Ovary (tissue), 9 donors: ENCODE data around the gene LARGE2. TPM values are rescaled to one million over a fixed set of nuclear protein-coding genes. Genes with fewer than 3 reads are reported as not detected.

Experiments
- DNase-seq, 5 donors: peaks; one replicate each; pipeline ENCODE4 v3.0.0-alpha.2; 2019 to 2020
- H3K27ac ChIP-seq, 2 donors: fragments of 200-600 bp; one replicate each; pipeline versions ENCODE4 v1.5.1 to v1.8.0; 2019 to 2022
- H3K27me3 ChIP-seq: fragments of 200-600 bp; one replicate; pipeline ENCODE4 v1.8.0; 2022
- H3K36me3 ChIP-seq: fragments of 200-600 bp; sonication (generic); one replicate; pipeline ENCODE4 v1.5.1; 2019
- H3K4me1 ChIP-seq: one replicate; pipeline ENCODE4 v1.8.1; 2013; ENCODE audit warnings: mild to moderate bottlenecking, moderate library complexity; ENCODE audit not compliant: insufficient read depth
- H3K4me3 ChIP-seq: fragments of 200-600 bp; sonication (generic); one replicate; pipeline ENCODE4 v1.5.1; 2017
- H3K9me3 ChIP-seq, 2 donors: fragments of 200-600 bp in 1 of 2; sonication (generic) in 1 of 2; one replicate each; pipeline versions ENCODE4 v1.5.1 to v1.8.1; 2013 to 2019; ENCODE audit warnings: mild to moderate bottlenecking in 1 of 2, moderate library complexity in 1 of 2
- EP300 ChIP-seq: sonication (generic); formaldehyde crosslinking; IDR thresholded peaks from one replicate; pipeline ENCODE4 v1.6.1; 2017; ENCODE audit warnings: antibody characterized with exemption
- POLR2A ChIP-seq: fragments of 450-650 bp; IDR thresholded peaks from one replicate; pipeline ENCODE4 v1.6.1; 2017; ENCODE audit warnings: antibody characterized with exemption, mild to moderate bottlenecking, moderate library complexity
- WGBS, 3 donors: extraction: QIAGEN DNeasy Blood & Tissue Kit in 1 of 3; methylation state at CpG; one replicate each; pipeline versions ENCODE4 v1.1.5 to v1.1.7; 2013 to 2017; 5-methylcytosine and 5-hydroxymethylcytosine counted together
- intact Hi-C, 4 donors: fragments of 100-400 bp; cut with DNase I; formaldehyde crosslinking; loops; one replicate each; pipeline versions ENCODE4 v1.11.0 to v1.15.1; 2022 to 2023
- polyA plus RNA-seq, 2 donors: library from polyadenylated mRNA; stranded (reverse); fragments of 200-250 nt in 1 of 2; fragments of 350-450 nt in 1 of 2; fragmentation: Illumina TruSeq in 1 of 2; extraction: RNeasy Lipid Tissue Mini Kit (QIAGEN cat#74804) in 1 of 2; gene quantifications; one replicate each; pipeline ENCODE4 v1.2.3, GENCODE V29; 2013 to 2014
- total RNA-seq, 7 donors: library from RNA; depleted of rRNA in 2 of 7; stranded (reverse); fragments of >200 nt in 2 of 7; fragmentation: NEBNext Ultra II Directional in 3 of 7; extraction: Animal tissue kit (Norgen Biotek cat#: 25700) in 3 of 7; gene quantifications; one replicate each; pipeline versions ENCODE4 v1.1.0 to v1.2.4, GENCODE V29; 2016 to 2023
- TF ChIP-seq, protein P1 (sequence below), 3 donors: fragments of 450-650 bp in 2 of 3; fragments of 200-600 bp in 1 of 3; IDR thresholded peaks; one replicate each; pipeline versions ENCODE4 v1.5.1 to v1.8.0; 2016 to 2022; ENCODE audit warnings: antibody characterized with exemption in 3 of 3, mild to moderate bottlenecking in 1 of 3
- donor health status: DM: no; HTN: no; CAD: no; lungs with moderate emphysema.
- donor health status: DM: no; HTN: no; CAD: no.
- donor health status: Bipolar disorder and iron deficiency.
- donor health status: DM: yes; HTN: yes; CAD: no.
- donor health status: DM: no; HTN: no; CAD: no.
- donor health status: DM: yes; HTN: yes; CAD: no.

LARGE2 gene
- total and polyA plus RNA-seq, 9 donors, result 0.42 to 8.0 (median 3.2) TPM

DNA sequence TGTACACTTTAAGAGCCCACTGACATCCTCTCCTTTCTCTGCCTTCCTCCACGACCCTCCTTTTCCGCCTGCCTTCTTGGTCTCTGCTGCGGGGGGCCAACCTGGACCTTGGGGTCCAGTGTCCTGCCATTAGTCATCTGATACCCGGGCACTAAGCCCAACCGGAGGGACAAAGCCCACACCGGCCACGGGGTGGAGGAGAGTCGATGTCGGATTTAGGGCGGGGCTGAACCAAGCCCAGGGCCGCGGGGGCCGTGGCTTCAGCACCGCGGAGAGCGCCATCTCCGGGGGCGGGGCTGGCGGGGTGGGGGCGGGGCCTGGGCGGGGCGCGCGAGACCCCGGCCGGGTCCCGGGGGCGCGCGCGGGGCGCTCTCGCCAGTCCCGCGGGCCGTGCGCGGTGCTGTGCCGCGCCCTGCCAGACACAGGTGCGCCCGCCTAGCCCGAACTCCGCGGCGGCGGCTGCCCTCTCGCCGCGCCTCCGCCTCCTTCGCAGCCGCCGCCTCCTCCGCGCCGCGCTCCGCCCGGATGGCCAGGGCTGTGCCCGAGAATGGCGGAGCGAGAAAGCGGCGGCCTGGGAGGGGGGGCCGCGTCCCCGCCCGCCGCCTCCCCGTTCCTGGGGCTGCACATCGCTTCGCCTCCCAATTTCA is 37.1 kb upstream of the LARGE2 start, which contains the start of gene MAPK8IP1:
MAPK8IP1 (plus strand) TSS at position 378 of the 647 bp plus-strand sequence; CDS start at position 548, 170 bp downstream.
- H3K27me3 ChIP-seq, result no peaks in the 10 kb centered on the region
- intact Hi-C loops, result no loop called here
- 1 to 7% (median 3%) methylated on average over 15 to 73 of the region's 73 CpGs for WGBS, 3 donors
- H3K4me1 ChIP-seq, result peaks cover 1% of the 10 kb centered on the region
- H3K36me3 ChIP-seq, result no peaks in the 10 kb centered on the region
- TF ChIP-seq, protein P1, sequence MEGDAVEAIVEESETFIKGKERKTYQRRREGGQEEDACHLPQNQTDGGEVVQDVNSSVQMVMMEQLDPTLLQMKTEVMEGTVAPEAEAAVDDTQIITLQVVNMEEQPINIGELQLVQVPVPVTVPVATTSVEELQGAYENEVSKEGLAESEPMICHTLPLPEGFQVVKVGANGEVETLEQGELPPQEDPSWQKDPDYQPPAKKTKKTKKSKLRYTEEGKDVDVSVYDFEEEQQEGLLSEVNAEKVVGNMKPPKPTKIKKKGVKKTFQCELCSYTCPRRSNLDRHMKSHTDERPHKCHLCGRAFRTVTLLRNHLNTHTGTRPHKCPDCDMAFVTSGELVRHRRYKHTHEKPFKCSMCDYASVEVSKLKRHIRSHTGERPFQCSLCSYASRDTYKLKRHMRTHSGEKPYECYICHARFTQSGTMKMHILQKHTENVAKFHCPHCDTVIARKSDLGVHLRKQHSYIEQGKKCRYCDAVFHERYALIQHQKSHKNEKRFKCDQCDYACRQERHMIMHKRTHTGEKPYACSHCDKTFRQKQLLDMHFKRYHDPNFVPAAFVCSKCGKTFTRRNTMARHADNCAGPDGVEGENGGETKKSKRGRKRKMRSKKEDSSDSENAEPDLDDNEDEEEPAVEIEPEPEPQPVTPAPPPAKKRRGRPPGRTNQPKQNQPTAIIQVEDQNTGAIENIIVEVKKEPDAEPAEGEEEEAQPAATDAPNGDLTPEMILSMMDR (IDR thresholded peaks at IDR 0.05), result no peak
- no peak for TF ChIP-seq EP300
- no peak for TF ChIP-seq POLR2A
- H3K4me3 ChIP-seq, result peak within 1 kb of the TSS; percentile 39
- peak in 4 of 5 donors; percentile 43 to 73 (median 70) for DNase-seq
- H3K9me3 ChIP-seq, result no peaks in the 10 kb centered on the region
- H3K27ac ChIP-seq, result no peak within 1 kb of the TSS

DNA sequence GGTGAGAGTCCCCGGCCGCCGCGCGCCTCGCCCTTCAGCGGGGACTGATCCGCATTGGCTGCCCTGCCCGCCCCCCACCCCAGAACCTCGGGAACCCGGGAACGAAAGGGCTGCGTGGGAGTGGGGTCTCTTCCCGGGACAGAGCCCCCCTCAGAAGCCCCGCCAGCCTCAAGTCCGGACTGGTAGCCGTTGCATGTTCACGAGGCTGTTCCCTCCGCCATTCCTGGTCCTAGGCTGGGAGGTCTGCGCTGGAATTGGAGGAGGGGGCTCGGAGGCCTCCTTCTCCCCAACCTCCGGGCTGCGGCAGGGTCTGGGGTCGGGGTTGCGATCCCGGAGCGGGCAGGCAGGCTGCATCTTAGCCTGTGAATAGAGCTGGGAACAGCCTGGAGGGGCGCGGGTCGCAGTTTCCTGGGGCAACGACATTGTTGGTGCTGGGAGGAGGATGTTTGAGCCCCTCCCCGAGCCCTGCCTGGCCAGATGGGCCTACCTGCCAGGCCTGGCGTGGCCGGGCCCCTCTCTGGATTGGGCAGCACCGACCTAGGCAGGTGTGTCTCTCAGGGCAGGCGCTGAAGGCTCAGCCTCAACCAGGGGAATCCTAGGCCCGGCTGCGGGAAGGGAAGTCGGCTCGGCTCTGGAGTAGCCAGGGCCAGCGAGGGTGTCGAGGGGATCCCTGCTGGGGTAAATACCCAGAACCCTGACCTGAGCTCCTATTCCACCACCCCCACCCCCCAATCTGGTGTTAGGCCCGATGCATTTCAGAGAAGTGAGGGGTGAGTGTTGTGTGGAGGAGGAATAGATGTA is 36.3 kb upstream of the LARGE2 start:
- peak overlapping the region; percentile 39 for H3K4me3 ChIP-seq
- peak in 2 of 5 donors; percentile 26 to 41 for DNase-seq
- H3K27ac ChIP-seq, result no peak overlapping the region
- H3K36me3 ChIP-seq, result no peaks in the 10 kb centered on the region
- WGBS, 3 donors, result 18 to 25% (median 20%) methylated on average over 24 to 43 of the region's 43 CpGs
- intact Hi-C loops, result no loop called here
- H3K4me1 ChIP-seq, result peaks cover 1% of the 10 kb centered on the region
- TF ChIP-seq EP300, result no peak
- no peak for TF ChIP-seq POLR2A
- TF ChIP-seq, protein P1 (IDR thresholded peaks at IDR 0.05), result no peak
- no peaks in the 10 kb centered on the region for H3K9me3 ChIP-seq
- H3K27me3 ChIP-seq, result no peaks in the 10 kb centered on the region

DNA sequence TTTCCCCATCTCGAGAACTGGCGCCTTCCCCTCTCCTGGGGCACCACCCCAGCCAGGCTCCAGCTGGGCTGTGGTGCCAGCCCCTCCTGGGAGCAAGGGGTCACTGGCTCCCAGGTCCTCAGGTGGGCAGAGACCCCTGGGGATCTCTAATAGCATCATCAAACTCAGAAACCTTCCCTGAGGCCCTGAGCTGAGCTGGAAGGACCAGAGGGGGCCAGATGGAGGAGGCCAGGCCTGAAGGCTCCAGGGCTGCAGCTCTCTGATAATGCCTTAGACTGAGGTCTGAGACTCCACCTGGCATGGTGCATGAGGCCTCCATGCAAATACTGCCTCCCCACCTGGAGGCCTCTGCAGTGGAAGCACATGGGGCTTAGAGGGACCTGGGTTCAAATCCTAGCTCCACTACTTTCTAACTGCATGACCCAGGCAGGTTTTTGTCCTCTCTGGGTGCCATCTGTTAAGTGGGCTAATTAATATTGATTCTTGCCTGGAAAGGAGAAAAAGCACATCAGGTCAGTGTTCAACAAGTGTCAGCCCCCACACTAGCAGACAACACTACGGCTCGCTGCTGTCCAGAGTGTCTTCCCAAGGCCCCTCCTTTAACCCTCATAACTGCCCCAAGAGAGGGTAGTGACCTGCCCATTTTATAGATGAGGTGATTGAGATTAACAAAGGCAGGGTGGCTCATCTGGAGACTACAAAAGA is 35.5 kb upstream of the LARGE2 start:
- no peak for DNase-seq
- Histone ChIP-seq H3K27ac (no peak overlapping the region), H3K4me1 (peaks cover 1% of the 10 kb centered on the region), H3K27me3 (no peaks in the 10 kb centered on the region), H3K9me3 (no peaks in the 10 kb centered on the region), H3K36me3 (no peaks in the 10 kb centered on the region), H3K4me3 (no peak overlapping the region)
- intact Hi-C loops, result no loop called here
- WGBS, 3 donors, result 86 to 94% (median 91%) methylated on average over 4 of the region's 4 CpGs
- TF ChIP-seq POLR2A (no peak), EP300 (no peak)
- TF ChIP-seq, protein P1 (IDR thresholded peaks at IDR 0.05), result no peak

DNA sequence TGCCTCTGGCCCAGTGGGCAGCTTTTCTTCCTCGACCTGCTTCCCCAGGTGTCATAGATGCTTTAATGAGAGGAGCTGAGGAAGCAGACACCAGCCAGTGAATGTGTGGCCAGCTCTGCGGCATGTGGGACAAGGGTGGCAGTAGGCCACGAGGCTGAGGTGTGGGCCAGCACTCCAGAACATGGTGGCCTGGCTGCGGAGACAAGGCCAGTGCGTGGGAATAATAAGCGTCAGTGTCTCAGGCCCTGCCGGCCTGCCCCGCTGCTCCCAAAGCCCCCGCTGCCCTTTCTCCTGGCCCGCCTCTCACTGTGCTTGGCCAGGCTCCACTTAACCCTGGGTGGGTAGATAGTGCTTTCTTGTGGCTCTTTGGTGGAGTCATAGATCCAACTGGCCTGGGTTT is 34.9 kb upstream of the LARGE2 start:
- intact Hi-C loops, result no loop called here
- Histone ChIP-seq H3K36me3 (no peaks in the 10 kb centered on the region), H3K27ac (no peak overlapping the region), H3K4me3 (no peak overlapping the region), H3K27me3 (no peaks in the 10 kb centered on the region), H3K4me1 (peaks cover 1% of the 10 kb centered on the region), H3K9me3 (no peaks in the 10 kb centered on the region)
- TF ChIP-seq POLR2A (no peak), EP300 (no peak)
- TF ChIP-seq, protein P1 (IDR thresholded peaks at IDR 0.05), result no peak
- DNase-seq, result no peak
- 76 to 90% (median 80%) methylated on average over 10 of the region's 10 CpGs for WGBS, 3 donors
